Measurements from ENCODE around the gene NR2C2. TPM values are rescaled to one million over a fixed set of nuclear protein-coding genes. Genes with fewer than 3 reads are reported as not detected.

The NR2C2 gene
- total and polyA plus RNA-seq, 2 of the 13 experiments (the other 11 are each of a cell fraction or from before 2014, with no cell fraction given) = 7.8 to 11.8 TPM

GRCh38 chr3:14941871-14942270 is 5.5 kb upstream of the NR2C2 start (continued):
- TF ChIP-seq, protein P1, sequence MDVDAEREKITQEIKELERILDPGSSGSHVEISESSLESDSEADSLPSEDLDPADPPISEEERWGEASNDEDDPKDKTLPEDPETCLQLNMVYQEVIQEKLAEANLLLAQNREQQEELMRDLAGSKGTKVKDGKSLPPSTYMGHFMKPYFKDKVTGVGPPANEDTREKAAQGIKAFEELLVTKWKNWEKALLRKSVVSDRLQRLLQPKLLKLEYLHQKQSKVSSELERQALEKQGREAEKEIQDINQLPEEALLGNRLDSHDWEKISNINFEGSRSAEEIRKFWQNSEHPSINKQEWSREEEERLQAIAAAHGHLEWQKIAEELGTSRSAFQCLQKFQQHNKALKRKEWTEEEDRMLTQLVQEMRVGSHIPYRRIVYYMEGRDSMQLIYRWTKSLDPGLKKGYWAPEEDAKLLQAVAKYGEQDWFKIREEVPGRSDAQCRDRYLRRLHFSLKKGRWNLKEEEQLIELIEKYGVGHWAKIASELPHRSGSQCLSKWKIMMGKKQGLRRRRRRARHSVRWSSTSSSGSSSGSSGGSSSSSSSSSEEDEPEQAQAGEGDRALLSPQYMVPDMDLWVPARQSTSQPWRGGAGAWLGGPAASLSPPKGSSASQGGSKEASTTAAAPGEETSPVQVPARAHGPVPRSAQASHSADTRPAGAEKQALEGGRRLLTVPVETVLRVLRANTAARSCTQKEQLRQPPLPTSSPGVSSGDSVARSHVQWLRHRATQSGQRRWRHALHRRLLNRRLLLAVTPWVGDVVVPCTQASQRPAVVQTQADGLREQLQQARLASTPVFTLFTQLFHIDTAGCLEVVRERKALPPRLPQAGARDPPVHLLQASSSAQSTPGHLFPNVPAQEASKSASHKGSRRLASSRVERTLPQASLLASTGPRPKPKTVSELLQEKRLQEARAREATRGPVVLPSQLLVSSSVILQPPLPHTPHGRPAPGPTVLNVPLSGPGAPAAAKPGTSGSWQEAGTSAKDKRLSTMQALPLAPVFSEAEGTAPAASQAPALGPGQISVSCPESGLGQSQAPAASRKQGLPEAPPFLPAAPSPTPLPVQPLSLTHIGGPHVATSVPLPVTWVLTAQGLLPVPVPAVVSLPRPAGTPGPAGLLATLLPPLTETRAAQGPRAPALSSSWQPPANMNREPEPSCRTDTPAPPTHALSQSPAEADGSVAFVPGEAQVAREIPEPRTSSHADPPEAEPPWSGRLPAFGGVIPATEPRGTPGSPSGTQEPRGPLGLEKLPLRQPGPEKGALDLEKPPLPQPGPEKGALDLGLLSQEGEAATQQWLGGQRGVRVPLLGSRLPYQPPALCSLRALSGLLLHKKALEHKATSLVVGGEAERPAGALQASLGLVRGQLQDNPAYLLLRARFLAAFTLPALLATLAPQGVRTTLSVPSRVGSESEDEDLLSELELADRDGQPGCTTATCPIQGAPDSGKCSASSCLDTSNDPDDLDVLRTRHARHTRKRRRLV (CRISPR knock-in tag; IDR thresholded peaks at IDR 0.05) = no peak
- TF ChIP-seq ZNF775 (CRISPR knock-in tag; IDR thresholded peaks at IDR 0.05; ENCODE audit: borderline replicate concordance) (no peak), GTF2F1 (IDR thresholded peaks at IDR 0.05; ENCODE audit: low read length) (no peak)

GRCh38 chr3:14943042-14943441 is 4.3 kb upstream of the NR2C2 start:
- Histone ChIP-seq H2AFZ (ENCODE audit: low read length) (no peak overlapping the region), H3K9me3 (ENCODE audit: low read length) (no peaks in the 10 kb centered on the region), H3K4me2 (ENCODE audit: low read depth, low read length) (peak overlapping the region; percentile 3; the same call in 1 of the 2 replicates), H3K4me1 (ENCODE audit: insufficient read depth, low read length) (peaks cover 49% of the 10 kb centered on the region), H4K20me1 (ENCODE audit: insufficient read depth, low read length) (no peaks in the 10 kb centered on the region; the same call in 1 of the 2 replicates), H3K4me3 (replicated peaks in 1 of 3; ENCODE audit: insufficient read depth in 1 of 3, low read depth in 2 of 3, low read length in 3 of 3) (no peak overlapping the region), H3K79me2 (ENCODE audit: insufficient read depth, low read length) (peaks cover 23% of the 10 kb centered on the region), H3K9ac (ENCODE audit: insufficient read depth, low read depth, low read length) (no peak overlapping the region), H3K27me3 (ENCODE audit: control insufficient read depth in 1 of 2, insufficient read depth in 2 of 2, low read length in 2 of 2) (no peaks in the 10 kb centered on the region), H3K27ac (ENCODE audit: extremely low read length, insufficient read depth, low read length) (no peak overlapping the region), H3K36me3 (replicated peaks in 1 of 2; ENCODE audit: control insufficient read depth in 1 of 2, insufficient read depth in 2 of 2, low read length in 2 of 2) (peaks cover 4 to 12% of the 10 kb centered on the region in 2 experiments; a peak in 4 of 5 replicates)
- DNase-seq (ENCODE audit: low spot score) (peak; percentile 61), FAIRE-seq (peak; percentile 28), ATAC-seq (peak; percentile 29; the same call in 2 of the 3 replicates)
- intact Hi-C loops (cut with micrococcal nuclease; ENCODE audit: unreplicated experiment) = loop anchor here (2.0 to 10.0 kb wide), 2 partner anchors 18 to 262 kb away; partner anchors contain the start of gene CAPN7
- BruUV-seq (replicated peaks) = no TSS peak
- ChIA-PET CTCF (ENCODE audit: low intra/inter-chr PET ratio, low total read pairs) (no interaction called here), POLR2A (no interaction called here)
- in situ Hi-C loops (cut with HindIII; ENCODE audit: extremely low pct_ligation_motif_present, low pct_unique_long_range_greater_than_20kb) = no loop called here
- TF ChIP-seq LBX2 (CRISPR knock-in tag; IDR thresholded peaks at IDR 0.05; ENCODE audit: borderline replicate concordance) (no peak), ZNF292 (CRISPR knock-in tag; IDR thresholded peaks at IDR 0.05; ENCODE audit: borderline replicate concordance, low read depth) (no peak), MXD1 (CRISPR knock-in tag; IDR thresholded peaks at IDR 0.05) (no peak), SAP130 (CRISPR knock-in tag; IDR thresholded peaks at IDR 0.05; ENCODE audit: low read depth) (0 out of 2 replicates have a peak, but pooled peaks have one; percentile 27), NFRKB (IDR thresholded peaks at IDR 0.05) (no peak), ZNF879 (CRISPR knock-in tag; IDR thresholded peaks at IDR 0.05) (no peak), HOXA9 (CRISPR knock-in tag; IDR thresholded peaks at IDR 0.05; ENCODE audit: borderline replicate concordance) (no peak), FOXA3 (CRISPR knock-in tag; IDR thresholded peaks at IDR 0.05) (peak; percentile 60)
- TF ChIP-seq, protein P2, sequence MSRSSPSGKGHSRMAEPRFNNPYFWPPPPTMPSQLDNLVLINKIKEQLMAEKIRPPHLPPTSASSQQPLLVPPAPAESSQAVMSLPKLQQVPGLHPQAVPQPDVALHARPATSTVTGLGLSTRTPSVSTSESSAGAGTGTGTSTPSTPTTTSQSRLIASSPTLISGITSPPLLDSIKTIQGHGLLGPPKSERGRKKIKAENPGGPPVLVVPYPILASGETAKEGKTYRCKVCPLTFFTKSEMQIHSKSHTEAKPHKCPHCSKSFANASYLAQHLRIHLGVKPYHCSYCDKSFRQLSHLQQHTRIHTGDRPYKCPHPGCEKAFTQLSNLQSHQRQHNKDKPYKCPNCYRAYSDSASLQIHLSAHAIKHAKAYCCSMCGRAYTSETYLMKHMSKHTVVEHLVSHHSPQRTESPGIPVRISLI (CRISPR knock-in tag; IDR thresholded peaks at IDR 0.05; ENCODE audit: borderline replicate concordance) = peak; percentile 56; the same call in 1 of the 2 replicates
- TF ChIP-seq, protein P3, sequence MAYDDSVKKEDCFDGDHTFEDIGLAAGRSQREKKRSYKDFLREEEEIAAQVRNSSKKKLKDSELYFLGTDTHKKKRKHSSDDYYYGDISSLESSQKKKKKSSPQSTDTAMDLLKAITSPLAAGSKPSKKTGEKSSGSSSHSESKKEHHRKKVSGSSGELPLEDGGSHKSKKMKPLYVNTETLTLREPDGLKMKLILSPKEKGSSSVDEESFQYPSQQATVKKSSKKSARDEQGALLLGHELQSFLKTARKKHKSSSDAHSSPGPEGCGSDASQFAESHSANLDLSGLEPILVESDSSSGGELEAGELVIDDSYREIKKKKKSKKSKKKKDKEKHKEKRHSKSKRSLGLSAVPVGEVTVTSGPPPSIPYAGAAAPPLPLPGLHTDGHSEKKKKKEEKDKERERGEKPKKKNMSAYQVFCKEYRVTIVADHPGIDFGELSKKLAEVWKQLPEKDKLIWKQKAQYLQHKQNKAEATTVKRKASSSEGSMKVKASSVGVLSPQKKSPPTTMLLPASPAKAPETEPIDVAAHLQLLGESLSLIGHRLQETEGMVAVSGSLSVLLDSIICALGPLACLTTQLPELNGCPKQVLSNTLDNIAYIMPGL (CRISPR knock-in tag; IDR thresholded peaks at IDR 0.05; ENCODE audit: borderline replicate concordance in 1 of 2, low read depth in 1 of 2) = no peak
